HG03460 (cell line): ENCODE data around the gene C1orf185.
A peak's percentile ranks its signal among the peaks of the same experiment; 100 is the strongest.
"Not testable (repeated sequence)": the region's sequence is repeated elsewhere in the genome, so short reads cannot be mapped to it uniquely, and the experiment has no call there.

ENCODE experiments used
- ATAC-seq: cut with Tn5 transposase; IDR thresholded peaks from one replicate; pipeline ENCODE4 v1.9.1; 2021; ENCODE audit not compliant: unreplicated experiment

The C1orf185 gene

DNA sequence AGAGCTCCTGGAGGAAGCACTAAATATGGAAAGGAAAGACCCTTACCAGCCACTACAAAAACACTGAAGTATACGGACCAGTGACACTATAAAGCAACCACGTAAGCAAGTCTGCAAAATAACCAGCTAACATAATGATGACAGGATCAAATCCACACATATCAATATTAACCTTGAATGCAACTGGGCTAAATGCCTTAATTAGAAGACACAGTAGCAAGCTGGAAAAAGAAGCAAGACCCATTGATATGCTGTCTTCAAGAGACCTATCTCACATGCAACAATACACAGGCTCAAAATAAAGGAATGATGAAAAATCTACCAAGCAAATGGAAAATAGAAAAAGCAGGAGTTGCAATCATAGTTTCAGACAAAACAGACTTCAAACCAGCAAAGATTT is 31.0 kb downstream of the C1orf185 start:
- ATAC-seq: no peak

- ATAC-seq: not testable (repeated sequence)
Observed at GRCh38 chr1:51137696-51138095, 35.7 kb downstream of the C1orf185 start.

GRCh38 chr1:51139474-51139873 is 37.4 kb downstream of the C1orf185 start:
- ATAC-seq: no peak

DNA sequence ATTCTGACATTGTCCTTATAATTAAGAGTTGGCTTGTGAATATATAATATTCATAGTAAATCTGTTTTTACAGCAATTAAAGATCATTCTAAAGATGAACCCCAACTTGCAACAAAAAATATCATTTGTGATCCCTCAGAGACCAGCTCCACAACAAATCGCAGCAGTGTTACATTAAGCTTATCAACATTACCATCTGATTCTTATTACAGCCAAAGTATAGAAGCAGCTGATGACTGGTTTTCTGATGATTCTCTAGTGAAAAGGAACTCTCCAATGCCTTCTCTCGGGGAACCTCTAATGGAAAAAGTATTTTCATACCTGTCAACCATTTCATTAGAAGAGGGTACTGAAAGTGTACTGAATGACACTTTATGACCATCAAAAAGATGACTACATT is 45.4 kb downstream of the C1orf185 start:
- ATAC-seq: no peak

DNA sequence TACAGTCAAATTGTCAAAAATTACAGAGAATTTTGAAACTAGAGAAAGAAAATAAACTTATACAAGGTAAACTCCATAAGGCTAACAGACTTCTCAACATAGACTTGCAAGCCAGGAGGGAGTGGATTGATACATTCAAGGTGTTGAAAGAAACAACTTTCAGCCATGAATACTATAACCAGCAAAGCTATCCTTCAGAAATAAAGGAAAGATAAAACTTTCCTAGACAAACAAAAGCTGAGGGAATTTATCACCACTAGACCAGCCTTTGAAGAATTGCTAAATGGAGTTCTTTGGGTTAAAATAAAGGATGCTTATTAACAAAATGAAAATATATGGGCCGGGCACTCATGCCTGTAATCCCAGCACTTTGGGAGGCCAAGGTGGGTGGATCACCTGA is 52.7 kb downstream of the C1orf185 start:
- no peak for ATAC-seq

- no peak for ATAC-seq
Observed at GRCh38 chr1:51156752-51157151, 54.7 kb downstream of the C1orf185 start.

DNA sequence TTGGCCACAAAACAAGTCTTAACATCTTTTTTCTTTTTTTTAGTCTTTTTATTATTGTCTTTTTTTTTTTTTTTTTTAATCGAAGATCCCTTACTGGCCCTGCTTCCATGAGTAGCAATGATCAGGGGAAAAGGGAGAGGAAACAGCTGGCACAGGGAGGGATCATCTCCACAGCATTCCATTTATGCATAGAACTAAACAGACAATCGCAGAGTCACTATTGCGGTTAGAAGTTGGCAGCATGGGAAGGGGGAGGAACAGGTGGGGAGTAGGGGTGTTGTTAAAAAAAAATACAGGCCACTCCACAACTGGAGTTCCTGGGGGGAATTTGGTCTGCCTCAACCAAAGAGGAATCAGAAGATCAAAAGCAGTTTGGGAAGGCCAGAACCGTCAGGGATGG is 55.4 kb downstream of the C1orf185 start:
- ATAC-seq: no peak

- ATAC-seq: no peak
Observed at GRCh38 chr1:51158263-51158662, 56.2 kb downstream of the C1orf185 start.

DNA sequence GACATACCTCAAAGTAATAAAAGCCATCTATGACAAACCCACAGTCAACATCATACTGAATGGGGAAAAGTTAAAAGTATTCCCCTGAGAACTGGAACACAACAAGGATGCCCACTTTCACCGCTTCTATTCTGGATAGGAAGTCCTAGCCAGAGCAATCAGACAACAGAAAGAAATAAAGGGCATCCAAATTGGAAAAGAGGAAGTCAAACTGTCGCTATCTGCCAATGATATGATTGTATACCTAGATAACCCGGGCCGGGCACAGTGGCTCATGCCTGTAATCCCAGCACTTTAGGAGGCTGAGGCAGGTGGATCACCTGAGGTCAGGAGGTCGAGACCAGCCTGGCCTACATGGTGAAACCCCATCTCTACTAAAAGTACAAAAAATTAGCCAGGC is 60.5 kb downstream of the C1orf185 start:
- ATAC-seq: not testable (repeated sequence)

GRCh38 chr1:51165540-51165939 is 63.5 kb downstream of the C1orf185 start:
- peak; percentile 56 for ATAC-seq

DNA sequence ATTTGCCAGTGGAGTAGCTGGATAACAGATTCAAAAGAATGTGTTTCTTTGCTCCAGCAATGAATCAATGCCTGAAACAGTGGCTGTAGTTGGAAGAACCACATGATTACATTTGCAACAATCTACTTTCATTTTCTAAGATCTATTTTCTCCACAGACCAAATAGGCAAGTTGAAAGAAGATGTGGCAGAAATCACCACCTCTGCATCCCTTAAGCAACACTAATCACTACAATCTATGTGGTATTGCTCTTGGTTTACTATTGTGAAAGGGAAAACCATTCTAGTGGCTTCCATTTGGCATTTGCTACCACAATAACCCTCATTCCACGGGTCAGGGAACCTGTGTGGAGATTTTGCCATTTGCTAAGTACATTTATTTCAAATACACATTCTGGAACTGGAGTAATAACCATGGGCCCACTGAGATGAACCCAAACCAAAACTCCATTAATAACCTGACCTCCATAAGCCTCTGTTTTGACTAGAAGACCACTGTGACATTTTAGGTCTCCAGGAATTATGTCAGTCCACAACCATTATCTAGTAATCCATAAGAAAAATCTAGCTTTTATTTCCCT is 66.3 kb downstream of the C1orf185 start:
- no peak for ATAC-seq

GRCh38 chr1:51168936-51169335 is 66.9 kb downstream of the C1orf185 start:
- no peak for ATAC-seq

DNA sequence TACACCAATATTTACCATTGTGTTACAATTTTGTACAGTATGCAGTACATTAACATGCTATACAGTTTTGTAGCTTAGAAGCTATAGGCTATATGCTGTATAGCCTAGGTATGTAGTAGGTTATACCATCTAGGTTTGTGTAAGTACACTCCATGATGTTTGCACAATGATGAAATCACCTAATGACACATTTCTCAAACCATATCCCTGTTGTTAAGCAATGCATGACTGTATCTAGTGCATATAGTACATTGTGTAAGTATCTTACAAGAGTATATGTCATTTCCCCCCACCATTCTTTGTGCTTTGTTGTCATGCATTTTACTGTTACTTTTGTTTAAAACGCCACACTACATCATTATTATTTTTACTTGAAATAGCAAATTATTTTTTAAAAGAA is 68.3 kb downstream of the C1orf185 start:
- no peak for ATAC-seq

DNA sequence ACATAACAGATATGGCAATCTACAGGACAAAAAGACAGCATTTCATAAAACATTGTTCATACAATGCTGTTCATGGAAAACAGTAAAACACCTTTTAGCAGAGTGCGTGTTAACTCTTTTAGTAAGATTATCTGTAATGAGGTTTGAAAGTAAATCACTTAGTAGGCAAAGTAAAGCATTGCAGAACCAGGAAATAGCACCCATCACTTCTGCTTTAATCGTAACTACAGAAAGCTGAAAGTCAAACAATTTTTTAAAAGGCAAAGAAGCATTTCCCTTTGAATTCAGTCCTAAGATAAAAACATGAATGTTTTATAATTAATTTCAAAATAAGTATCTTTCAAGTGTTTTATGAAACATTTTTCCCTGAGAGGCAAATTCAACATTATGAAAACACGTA is 70.8 kb downstream of the C1orf185 start:
- ATAC-seq: no peak

DNA sequence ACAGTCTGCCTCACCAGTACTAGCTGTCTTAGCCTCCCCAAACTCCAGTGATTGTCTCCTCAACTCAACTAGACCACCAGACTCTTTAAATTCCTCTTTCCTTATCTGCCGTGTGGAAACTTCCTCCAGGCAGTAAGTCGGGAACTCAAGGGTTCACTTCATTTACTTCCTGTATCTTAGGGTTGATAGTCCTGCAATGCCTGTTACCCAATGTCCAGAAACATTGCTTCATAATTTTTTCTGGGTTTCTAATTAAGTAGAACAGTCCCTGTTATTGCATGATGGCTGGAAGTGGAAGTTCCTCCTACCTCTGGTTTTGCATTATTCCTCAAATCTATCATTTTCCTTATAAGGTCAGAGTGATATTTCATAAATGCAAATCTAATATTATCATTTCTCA is 73.2 kb downstream of the C1orf185 start:
- ATAC-seq: no peak

- not testable (repeated sequence) for ATAC-seq
Observed at GRCh38 chr1:51177988-51178387, 76.0 kb downstream of the C1orf185 start.

DNA sequence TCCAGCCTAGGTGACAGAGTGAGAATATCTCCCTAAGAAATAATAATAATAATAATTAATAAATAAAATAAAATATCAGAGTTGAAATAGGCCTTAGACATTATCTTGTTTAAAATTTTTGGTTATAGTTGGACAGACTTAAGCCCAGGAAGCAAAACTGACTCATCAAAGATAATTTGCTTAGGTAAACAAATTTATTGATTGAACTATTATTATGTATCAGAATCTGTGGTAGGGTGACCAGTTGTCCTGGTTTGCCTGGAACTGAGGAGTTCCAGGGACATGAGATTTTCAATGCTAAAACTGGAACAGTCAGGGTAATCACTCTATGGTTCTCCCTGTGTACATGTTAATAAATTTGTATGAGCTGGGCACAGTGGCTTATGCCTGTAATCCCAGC is 86.2 kb downstream of the C1orf185 start:
- ATAC-seq: no peak

- ATAC-seq: no peak
Observed at GRCh38 chr1:51189421-51190073, 87.5 kb downstream of the C1orf185 start.

DNA sequence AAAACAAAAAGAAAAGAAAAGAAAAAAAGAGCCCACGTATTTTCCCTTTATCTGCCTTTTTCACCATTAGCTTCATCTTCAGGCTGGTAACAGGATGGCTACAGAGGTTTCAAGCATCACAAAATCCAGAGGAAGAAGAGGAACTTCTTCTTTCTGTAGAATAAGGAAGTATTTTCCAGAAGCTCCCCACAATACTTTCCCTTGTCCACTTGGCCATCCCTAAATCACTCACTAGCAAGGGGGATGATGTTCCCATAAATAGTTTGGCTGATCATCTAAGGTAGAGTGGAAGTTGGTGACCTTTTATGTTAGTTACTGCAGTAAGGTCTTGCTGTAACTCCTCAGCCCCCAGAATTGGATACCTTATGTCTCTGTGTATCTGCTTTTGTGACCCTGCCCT is 88.9 kb downstream of the C1orf185 start:
- ATAC-seq: no peak

DNA sequence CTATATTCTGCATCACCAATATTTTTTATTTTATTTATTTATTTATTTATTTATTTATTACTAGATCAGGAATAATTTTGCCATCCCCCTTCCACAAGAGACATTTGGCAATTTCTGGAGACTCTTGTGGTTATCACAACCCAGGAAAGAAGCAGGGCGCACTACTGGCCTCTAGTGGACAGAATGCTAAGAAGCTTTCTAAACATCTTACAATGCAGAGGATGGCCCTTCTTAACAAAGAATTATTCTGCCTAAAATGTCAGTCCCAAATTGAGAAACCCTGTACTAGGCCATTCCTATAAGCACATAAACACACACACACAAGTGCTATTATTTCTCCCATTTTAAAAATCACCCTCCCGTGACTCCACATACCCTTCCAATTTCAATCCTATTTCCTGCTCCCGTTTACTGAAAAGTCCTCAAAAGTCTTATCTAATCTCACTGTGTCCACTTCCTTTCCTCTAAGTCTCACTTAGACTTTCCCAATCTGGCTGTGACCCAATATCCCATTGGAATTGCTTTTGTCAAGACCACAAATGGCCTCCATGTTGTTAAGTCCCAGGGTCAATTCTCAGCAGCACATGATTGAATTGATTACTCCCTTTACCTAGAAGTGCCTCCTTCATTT is 90.3 kb downstream of the C1orf185 start:
- no peak for ATAC-seq

DNA sequence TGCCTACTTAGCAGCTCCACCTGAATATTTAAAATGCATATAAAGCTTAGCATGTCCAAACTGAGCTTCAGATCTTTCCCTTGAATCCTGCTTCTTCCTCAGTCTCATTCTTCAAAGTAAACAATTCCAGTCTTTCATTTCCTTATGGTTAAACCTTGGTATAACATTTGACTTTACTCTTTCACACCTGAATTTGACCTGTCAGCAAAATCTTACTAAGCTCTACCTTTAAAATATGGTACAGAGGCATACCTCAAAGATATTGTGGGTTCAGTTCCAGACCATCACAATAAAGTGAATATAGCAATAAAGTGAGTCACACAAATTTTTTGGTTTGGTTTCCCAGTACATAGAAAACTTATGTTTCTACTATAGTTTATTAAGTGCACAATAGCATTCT is 91.5 kb downstream of the C1orf185 start:
- no peak for ATAC-seq
